ENCODE results near the gene P2RY14.

GRCh38 chr3:151197981-151198767 is 80.2 kb downstream of the P2RY14 start:
- TF ChIP-seq PBX3 (IDR thresholded peaks at IDR 0.05; ENCODE audit: insufficient replicate concordance, low read depth, low read length) = no peak
- no peak for TF ChIP-seq KDM1A (IDR thresholded peaks at IDR 0.05; ENCODE audit: borderline replicate concordance)

Measured in GM12878 (cell line).